H1 (cell line): Measurements from ENCODE around the gene C1orf115. TPM values are rescaled to one million over a fixed set of nuclear protein-coding genes. Genes with fewer than 3 reads are reported as not detected.

Experiments
- ATF2 ChIP-seq: IDR thresholded peaks from 2 replicates; pipeline ENCODE4 v1.6.1; 2012; ENCODE audit warnings: low read length, inconsistent platforms
- EP300 ChIP-seq, 2 experiments: IDR thresholded peaks; 1 replicate in 1 of 2; 2 replicates in 1 of 2; pipeline ENCODE4 v1.6.1; 2011 to 2012; ENCODE audit warnings: low read depth in 2 of 2, low read length in 2 of 2, mild to moderate bottlenecking in 2 of 2, borderline replicate concordance in 1 of 2, inconsistent platforms in 1 of 2, moderate library complexity in 1 of 2
- polyA plus RNA-seq, 7 experiments: library from polyadenylated mRNA; depleted of rRNA in 3 of 7; stranded (reverse) in 5 of 7; unstranded in 2 of 7; fragments of >200 nt in 5 of 7; fragments of 200-250 nt in 2 of 7; gene quantifications; 1 replicate in 5 of 7; 2 replicates in 1 of 7; 4 replicates in 1 of 7; pipeline versions ENCODE4 v1.2.1 to v1.2.3, GENCODE V29; 2011 to 2013; ENCODE audit warnings: missing spikeins in 2 of 7, mixed read lengths in 2 of 7
- total RNA-seq: library from RNA; stranded (reverse); fragmentation: NEBNext Ultra II Directional; extraction: Animal tissue kit (Norgen Biotek cat#: 25700); gene quantifications from 2 replicates; pipeline ENCODE4 v1.2.1, GENCODE V29; 2021

C1orf115 gene
- total and polyA plus RNA-seq, 2 of the 8 experiments (the other 6 are each of a cell fraction or from before 2014, with no cell fraction given): 3.5 to 5.6 TPM

- no peak for TF ChIP-seq EP300 (IDR thresholded peaks at IDR 0.05; ENCODE audit: borderline replicate concordance in 1 of 2, low read depth in 2 of 2, low read length in 2 of 2)
- no peak for TF ChIP-seq ATF2
Observed at GRCh38 chr1:220708936-220709801, 19.0 kb downstream of the C1orf115 start (continued).
